HG03159 (cell line): ENCODE data around the gene GOLGA6L10.
"Not testable (repeated sequence)": the region's sequence is repeated elsewhere in the genome, so short reads cannot be mapped to it uniquely, and the experiment has no call there.

Experiments used
- ATAC-seq: cut with Tn5 transposase; IDR thresholded peaks from one replicate; pipeline ENCODE4 v1.9.1; 2021; ENCODE audit warnings: mild to moderate bottlenecking, moderate library complexity; ENCODE audit not compliant: unreplicated experiment

Gene GOLGA6L10, protein sequence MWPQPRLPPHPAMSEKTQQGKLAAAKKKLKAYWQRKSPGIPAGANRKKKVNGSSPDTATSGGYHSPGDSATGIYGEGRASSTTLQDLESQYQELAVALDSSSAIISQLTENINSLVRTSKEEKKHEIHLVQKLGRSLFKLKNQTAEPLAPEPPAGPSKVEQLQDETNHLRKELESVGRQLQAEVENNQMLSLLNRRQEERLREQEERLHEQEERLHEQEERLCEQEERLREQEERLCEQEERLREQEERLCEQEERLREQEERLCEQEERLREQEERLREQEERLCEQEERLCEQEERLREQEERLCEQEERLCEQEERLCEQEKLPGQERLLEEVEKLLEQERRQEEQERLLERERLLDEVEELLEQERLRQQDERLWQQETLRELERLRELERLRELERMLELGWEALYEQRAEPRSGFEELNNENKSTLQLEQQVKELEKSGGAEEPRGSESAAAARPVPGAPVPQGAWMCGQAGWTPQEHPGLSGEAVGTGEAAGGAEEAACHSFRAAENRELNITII

DNA sequence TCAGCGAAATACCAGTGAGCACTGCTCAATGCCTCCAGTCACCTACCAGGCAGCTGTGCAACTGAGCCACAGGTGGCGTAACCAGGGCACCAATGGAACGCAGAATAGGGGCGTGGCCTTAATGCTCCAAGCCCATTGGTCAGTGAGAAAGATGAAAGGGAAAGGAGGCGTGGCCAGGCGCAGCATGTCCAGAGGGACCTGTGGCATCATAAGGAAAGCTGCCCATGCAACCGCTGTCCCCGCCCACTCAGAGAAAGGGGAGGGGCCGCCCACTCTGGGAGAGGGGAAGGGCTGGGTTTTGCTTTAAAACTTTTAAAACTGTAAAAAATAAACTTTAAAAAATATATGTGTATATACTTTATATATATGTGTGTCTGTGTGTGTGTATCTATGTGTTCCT, at the start of gene GOLGA6L10:
TSS of gene GOLGA6L10 (minus strand) at position 101 of the 400 bp plus-strand sequence. CDS start at position 1, 100 bp downstream.
- not testable (repeated sequence) for ATAC-seq

DNA sequence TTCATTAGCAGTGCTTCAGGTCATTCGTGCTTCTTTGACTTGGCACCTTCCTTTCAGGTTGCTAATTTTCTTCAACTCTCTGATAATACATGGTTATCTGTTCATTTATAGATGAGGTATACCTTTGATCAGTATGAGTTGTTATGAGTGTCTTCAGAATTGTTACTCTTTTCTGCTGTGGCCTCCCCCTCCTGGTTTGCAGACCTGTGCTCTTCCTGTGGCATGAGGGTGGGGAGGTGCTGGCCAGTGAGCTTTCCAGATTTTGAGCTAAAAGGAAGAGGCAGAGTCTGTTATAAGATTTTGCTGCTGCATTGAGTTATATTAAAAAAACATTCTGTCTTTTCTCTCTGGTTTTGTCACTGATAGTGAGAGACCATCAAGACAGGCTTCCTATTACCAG, 49.5 kb upstream of the GOLGA6L10 start:
- peak; percentile 22 for ATAC-seq

DNA sequence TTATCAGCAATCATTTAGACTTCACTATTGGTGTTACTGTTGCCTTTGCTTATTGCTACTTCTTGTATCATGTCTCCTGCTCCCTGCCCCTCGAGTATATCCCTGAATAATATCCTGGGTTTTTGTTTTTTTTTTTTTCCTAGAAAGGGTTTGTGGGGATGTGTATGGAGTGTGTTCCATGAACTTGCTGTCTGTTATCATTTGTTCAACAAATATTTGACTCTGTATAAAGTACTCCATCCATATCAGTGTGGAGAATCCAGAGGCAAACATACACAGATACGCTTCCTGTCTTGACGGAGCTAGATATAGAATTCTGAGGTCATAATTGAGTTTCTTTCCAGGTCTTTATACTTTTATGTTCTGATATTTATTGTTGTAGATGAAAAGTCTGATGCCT, 48.5 kb upstream of the GOLGA6L10 start:
- ATAC-seq = no peak

DNA sequence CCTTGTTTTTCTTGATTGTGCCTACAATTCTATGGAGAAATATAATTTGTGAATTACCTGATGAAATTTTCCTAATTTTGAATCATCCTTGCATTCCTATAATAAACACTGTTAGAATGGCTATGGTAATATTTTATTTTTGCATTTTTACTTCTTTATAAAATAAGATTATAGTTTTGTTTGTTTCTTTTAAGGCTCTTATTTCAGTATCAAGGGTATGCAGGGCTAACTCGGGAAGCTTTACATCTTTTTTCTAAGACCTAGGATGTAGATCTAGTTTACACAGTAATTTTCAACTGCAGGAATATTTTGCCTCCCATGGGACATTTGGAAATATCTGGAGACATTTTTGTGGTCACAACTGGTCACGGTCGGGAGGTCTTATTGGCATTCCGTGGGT, 46.5 kb upstream of the GOLGA6L10 start:
- ATAC-seq = not testable (repeated sequence)

DNA sequence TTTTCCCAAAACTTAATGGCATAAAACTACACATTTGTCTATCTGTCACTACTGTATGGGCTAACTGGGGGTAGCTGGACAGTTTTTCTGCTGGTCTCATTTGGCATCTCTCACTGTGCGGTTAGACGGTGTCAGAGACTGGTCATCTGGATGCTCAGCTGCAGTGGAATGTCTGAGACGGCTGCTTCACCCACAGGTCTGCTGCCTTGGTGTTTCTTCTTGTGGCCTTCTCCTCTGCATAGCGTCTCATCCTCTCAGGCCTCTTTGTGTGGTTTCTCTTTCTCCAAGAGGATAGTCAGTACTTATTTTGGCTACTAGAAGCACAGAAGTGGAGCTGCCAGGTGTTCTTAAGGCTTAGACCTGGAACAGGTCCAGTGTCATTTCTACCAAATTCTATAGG, 44.4 kb upstream of the GOLGA6L10 start:
- no peak for ATAC-seq

DNA sequence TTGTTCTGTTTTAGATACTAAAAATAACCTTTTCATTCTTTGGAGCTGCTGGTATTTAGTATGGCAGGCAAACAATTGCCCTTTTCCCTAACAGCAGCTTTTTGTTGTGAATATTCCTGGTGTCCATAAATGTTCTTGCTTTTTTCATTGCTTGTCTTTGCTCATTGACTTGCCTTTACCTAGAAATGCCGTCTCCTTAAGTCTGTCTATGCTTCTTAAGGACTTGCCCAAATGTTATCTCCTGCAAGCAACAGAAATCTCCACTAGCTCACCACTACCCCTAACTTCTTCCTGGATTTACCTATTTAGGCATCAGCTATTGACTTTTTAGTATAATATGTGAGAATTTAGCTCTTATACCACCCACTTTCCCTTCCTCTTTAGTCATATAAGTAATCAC, 42.8 kb upstream of the GOLGA6L10 start:
- not testable (repeated sequence) for ATAC-seq

DNA sequence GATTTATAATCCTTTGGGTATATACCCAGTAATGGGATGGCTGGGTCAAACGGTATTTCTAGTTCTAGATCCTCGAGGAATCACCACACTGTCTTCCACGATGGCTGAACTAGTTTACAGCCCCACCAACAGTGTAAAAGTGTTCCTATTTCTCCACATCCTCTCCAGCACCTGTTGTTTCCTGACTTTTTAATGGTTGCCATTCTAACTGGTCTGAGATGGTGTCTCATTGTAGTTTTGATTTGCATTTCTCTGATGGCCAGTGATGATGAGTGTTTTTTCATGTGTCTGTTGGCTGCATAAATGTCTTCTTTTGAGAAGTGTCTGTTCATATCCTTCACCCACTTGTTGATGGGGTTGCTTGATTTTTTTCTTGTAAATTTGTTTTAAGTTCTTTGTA, 40.9 kb upstream of the GOLGA6L10 start:
- ATAC-seq = not testable (repeated sequence)

DNA sequence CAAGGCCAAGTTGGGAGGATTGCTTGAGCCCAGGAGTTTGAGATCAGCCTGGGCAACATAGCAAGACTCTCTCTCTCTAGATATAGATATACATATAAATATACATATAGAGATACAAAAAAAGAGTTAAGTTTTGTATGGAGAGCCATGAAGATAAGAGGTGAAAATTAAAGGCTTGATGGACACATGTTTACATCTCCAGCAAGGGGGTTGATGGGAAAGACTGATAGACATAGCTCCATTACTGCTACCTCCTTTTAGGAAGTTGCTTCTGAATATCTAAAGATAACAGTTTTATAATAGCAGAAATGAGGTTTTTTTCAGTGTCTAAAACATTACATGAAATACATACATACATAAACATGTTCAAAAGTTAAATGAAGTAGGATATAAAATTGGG, 37.9 kb upstream of the GOLGA6L10 start:
- not testable (repeated sequence) for ATAC-seq

DNA sequence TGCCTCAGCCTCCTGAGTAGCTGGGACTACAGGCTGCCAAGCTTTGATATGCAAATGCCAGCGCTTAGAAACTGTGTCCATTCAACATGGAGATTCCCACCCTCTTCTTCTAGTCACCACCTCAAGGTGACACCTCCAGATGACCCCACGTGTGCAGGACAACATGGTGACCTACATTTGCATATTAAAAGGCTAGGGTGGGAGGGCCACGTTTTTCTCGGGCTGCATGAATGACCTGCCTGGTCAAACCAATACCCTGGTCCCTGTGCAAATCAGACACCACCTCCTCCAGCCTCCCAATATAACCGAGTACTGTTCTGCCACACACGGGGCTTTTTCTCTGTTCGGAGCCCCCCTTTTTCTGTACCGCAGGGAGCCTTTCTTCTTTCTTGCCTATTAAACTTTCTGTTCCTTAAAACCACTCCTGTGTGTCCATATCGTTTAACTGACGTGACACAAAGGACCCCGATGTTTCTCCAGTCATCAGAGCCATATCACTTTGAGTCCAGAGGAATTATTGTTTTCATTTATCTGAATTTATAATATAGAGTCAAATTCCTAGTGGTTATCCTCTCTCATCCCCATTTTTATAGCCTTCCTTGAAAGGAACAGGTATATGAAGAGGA, 32.2 kb upstream of the GOLGA6L10 start:
- not testable (repeated sequence) for ATAC-seq

DNA sequence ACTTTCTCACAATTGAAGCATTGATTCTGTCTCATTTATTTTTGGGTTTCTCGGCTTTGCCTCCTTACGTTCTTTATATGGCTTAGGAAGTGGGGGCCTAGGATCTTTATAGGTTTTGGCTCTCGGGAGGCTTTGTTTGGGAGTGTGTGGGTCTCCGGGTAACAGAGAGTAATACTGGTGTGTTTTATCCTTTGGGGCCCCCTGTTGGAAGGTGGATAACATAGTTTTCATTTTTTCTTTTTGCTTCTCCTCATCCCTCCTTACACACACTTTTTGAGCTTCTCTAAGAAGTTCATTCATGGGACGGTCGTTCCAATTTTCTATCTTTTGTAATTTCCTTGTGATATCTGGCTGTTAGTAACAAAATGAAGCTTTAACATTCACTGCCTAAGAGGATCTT, 30.3 kb upstream of the GOLGA6L10 start:
- ATAC-seq = not testable (repeated sequence)

DNA sequence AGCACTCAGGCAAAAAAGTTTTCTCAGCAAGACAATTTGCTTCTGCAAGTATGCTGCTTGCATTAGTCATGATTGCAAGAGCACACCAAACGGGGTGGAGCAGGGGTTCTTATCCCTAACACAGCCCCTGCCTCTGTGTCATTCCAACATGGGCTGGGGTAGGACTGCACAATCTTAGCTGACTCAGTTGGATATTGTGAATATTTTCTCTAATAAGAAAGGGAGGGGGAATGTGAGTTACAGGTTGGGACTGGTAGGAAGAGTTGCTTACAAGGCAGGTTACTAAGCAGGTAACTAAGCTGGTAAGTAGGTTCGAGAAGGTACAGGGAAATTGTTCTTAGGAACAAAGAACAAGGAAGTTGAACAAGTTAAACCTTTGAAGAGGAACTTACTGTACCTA, 24.4 kb upstream of the GOLGA6L10 start:
- not testable (repeated sequence) for ATAC-seq

DNA sequence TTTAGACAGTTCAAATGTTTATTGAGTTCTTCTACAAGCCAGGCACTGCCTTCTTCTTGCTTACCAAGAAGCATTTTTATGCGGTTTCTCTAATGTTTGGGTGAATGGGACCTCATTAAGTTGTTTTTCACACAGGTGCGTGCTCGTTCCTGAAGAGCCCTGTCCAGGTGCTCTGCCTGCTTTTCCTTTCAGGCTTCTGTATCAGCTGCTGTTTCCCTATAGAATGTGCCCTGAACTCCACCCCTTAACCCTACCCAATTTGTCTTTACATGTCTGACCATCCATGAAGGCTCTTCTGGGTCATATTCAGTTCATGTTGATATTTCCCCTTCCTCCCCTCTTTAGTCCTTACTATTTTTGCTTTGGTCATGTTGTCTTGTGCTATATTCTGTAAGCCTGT, 22.4 kb upstream of the GOLGA6L10 start:
- no peak for ATAC-seq

DNA sequence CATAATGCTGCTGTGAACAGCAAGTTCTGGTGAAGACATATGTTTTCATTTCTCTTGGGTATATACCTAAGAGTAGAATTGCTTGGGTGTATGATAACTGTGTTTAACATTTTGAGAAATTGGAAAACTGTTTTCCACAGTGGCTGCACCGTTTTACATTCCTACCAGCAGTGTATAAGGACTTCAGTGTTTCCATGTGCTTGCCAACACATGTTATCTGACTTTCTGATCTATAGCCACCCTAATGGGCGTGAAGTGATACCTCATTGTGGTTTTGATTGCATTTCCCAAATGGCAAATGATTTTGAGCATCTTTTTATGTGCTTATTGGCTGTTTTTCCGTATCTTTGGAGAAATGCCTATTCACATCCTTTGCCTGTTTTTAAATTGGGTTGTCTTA, 18.5 kb upstream of the GOLGA6L10 start:
- not testable (repeated sequence) for ATAC-seq

DNA sequence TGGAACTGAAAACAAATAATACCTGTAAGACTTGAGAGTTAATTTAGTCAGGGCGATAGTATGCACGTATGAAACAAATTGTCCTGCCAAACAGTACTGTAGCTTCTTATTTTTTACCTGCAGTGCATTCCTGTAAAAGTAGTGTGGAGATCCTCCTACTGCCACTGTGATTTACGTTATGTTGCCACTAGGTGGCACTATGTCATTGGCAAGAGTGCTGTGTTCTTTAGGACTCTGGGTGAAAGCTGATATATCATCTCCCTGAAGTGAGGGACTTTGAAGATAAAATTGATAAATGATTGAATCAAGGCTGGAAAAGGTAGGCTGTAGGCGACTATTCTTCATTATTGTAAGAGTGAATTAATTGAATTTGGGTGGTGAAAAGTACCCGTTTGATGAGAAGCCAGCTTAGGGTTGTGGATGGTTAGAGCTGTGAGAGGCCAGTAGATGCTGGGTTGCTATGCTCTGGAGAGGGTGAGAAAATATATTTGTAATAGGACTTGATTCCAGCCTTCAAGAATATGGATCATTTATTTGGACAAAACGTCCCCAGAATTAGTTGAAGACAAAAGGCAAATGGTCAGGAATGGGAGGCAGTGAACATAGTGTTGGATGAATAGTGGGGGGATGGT, 16.5 kb upstream of the GOLGA6L10 start:
- ATAC-seq = peak; percentile 79

DNA sequence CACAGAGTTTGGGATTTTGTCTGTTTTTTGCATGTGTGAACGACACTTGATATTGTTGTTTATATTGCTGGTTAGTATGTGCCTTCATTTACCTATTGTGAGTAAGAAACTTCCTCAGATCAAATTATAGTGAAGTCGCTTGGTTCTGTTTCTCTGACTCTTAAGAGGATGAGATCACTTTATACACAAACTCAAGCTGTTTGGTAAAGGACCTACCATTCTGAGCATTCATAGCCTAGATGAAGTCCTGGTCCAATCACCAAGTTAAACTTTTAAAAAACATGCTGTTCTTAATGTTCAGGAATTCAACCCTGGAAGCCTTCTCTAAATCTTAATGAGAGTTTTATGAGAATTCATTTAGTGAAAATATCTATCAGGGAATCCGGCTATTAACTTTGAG, 15.3 kb upstream of the GOLGA6L10 start:
- ATAC-seq = not testable (repeated sequence)

DNA sequence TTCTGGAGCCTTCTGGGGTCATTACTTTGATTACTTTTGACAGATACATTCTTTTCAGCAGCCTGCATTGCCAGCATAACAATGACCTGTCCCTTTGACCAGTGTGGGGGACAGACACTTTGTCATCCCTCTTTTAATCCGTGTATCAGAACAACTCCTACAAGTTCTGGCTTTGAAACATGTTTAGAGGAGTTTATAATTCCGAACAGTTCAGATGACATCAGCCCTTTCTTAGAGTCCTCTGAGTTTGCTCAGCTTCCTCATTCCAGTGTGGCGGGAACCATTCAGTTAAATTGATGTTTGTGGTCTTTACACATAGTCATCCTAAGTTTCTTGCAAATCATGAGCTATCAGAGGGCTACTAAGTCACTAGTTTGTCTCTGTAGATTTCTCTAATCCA, 13.5 kb upstream of the GOLGA6L10 start:
- ATAC-seq = not testable (repeated sequence)

DNA sequence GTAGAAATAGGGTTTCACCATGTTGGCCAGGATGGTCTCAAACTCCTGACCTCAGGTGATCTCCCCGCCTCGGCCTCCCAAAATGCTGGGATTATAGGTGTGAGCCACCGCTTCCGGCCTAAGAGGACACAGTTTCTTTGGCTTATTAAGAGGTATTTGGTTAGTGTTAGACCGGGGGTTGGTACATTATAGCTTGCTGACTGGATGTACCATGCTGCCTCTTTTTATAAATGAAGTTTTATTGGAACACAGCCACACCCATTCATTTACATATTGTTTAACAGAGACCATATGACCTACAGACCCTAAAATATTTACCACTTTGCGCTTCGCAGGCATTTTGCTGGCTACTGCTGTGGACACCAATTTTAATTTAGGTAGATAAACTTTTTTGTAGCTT, 11.3 kb upstream of the GOLGA6L10 start:
- not testable (repeated sequence) for ATAC-seq

DNA sequence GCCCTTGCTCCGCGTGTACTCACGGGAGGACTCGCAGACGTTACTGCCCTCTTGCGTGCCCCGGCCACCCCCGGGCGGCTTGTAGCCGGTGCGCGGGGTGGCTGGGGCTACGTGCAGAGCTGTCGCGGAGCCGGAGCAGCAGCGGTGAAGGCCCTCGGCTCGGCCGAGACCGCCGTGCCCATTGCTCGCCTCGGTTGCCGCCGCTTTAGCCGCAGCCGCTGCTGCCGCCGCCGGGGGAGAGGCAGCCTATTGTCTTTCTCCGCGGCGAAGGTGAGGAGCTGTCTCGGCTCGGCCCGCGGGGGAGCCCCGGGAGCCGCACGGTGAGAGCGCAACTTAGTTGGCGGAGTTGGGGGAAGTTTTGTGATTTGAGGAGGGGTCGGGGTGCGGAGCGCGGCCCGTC, 5.8 kb upstream of the GOLGA6L10 start:
- ATAC-seq = not testable (repeated sequence)

DNA sequence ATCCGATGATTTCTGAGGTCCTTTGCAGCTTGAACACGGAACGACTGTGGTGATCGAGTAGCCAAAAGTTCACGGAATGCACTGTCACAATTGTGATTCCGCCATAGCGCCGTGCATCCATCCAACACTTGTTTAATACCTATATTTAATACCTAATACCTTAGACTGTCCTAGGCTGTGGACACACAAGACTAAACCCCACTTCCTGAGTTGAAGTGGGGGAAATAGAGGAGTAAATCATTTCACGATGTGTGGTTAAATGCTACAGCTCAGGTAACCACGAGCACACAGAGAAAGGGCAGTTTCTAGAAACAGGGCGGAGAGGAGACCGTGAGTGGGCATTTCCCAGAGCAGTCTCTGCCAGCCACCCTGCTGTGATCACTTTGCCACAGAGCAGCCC, 5.3 kb upstream of the GOLGA6L10 start:
- not testable (repeated sequence) for ATAC-seq

DNA sequence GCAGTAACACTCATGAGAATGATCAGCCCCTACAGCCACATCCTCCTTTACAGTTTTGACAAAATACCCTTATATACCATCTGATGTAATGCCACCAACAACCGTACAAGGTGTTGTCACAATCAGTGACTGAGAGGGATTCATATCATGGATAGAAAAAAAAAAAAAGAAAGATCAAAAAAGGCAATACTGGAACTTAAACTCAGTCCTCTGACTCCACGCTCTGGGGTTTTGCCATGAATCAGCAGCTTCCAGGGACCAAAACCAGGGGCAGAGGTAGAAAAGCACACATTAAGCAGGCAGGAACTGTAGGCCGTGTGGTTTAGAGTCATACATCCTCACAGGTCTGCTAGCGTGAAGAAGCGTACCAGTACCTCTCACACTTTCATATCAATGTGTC, 1.6 kb downstream of the GOLGA6L10 start:
- not testable (repeated sequence) for ATAC-seq

DNA sequence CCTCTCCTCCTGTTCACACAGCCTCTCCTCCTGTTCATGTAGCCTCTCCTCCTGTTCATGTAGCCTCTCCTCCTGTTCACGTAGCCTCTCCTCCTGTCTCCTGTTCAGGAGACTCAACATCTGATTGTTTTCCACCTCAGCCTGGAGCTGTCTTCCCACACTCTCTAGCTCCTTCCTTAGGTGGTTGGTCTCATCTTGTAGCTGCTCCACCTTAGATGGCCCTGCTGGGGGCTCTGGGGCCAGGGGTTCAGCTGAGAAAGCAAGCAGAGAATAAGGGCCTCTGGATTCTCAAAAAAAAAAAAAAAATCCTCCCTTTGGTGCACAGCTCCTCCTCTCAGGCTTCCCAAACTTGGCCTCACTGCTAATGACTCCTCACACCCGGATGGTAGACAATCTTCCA, 4.1 kb downstream of the GOLGA6L10 start:
- ATAC-seq = not testable (repeated sequence)
